HG03159 (cell line): ENCODE measurements around the gene QSOX1.

ENCODE experiments used
- ATAC-seq: cut with Tn5 transposase; IDR thresholded peaks from one replicate; pipeline ENCODE4 v1.9.1; 2021; ENCODE audit warnings: mild to moderate bottlenecking, moderate library complexity; ENCODE audit not compliant: unreplicated experiment

The QSOX1 gene

GRCh38 chr1:180232521-180233043 lies 77.9 kb downstream of the QSOX1 start:
- no peak for ATAC-seq

DNA sequence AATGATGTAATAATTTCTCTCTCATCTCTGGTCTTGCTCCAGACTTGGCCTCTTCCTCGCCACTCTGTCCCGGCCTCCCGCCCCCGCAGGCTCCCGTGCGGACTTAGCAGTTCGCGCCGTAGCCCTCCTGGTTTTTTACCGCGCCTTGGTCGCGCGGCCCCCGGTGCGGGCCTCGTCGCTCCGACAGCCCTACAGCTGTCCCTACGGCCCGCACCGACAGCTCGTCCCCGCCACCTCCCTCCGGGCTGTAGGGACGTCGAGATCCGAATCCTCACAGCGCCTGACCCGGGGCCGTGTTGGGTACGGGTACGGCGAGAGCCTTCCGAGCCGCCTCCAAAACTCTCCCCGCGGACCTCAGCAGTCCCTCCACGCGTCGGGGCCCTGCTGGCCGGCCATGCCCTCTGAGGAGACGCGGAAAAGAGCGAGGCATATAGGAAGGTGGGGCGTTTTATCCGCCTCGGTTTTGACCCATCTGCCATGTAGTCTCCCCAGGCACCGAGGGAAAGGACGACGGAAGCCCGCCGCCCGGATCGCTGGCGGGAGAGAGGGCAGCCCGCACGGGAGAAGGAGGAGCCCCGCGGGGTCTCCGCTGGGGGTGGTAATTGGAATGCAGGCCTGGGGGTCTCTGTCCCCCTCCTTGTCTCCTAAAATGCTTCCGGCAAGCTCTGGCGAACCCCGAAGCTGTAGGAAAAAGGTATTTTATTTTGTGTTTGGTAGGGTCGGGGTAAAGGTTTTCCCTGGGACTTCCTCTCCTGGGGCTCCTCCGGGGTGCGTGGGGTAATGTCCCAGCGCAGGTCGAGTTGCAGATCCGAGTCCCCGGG lies 78.7 kb downstream of the QSOX1 start:
- no peak for ATAC-seq

GRCh38 chr1:180234369-180235076 lies 79.9 kb downstream of the QSOX1 start:
- no peak for ATAC-seq

DNA sequence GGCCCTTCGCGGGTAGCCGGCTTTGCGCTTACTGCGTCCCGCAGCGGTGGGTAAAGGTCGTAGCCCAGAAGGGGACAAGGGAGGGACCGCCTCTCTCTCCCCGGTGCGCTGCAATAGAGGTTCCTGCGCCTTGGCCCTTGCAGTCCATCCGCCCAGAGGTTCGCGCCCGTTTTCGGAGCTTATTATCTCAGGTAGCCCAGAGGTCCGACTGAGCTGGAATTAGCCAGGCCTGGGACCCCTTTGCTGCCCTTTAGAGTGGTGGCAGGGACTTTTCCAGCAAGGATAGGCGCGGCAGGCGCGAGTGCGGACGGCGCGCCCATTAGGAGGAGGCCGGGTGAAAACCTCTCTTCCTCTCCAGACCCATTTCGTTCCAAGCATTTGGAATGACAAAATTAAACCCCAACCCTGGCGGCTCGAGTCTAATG lies 80.4 kb downstream of the QSOX1 start:
- no peak for ATAC-seq

DNA sequence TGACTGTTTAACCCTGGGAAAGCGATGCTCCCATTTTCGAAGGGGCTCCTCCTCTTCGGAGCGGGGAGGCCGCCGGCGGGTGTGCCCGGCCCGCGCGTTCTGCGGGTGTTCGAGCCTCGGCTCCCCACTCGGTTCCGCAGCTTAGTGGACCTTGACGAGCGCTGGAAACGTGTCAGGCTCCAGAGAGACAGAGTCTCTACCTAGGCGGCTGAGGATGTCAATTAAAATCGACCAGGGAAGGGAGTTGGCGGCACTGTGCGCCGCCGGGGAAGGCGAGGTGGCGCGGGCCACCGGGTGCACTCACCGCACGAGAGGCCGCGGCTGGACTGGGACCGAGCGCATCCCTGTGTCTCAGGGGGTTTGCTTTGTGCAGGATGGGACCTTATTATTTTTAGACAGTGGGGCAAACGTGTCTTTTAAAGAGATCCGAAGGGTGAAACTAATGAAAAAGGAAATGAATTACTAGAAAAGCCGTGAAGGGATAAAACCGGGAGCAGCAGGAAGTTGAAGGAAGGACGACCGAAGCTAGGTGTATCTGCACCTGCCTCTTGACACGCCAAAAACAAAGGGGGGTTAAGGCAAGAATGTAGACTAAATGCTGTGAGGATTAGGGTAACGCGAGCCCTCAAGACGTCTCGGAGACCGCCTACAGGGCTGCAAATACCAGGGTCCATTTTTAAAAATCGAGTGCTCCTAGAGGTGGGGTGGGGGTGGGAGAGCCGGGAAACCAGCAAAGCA lies 81.0 kb downstream of the QSOX1 start:
- ATAC-seq: no peak

GRCh38 chr1:180236698-180237509 lies 82.2 kb downstream of the QSOX1 start:
- no peak for ATAC-seq

DNA sequence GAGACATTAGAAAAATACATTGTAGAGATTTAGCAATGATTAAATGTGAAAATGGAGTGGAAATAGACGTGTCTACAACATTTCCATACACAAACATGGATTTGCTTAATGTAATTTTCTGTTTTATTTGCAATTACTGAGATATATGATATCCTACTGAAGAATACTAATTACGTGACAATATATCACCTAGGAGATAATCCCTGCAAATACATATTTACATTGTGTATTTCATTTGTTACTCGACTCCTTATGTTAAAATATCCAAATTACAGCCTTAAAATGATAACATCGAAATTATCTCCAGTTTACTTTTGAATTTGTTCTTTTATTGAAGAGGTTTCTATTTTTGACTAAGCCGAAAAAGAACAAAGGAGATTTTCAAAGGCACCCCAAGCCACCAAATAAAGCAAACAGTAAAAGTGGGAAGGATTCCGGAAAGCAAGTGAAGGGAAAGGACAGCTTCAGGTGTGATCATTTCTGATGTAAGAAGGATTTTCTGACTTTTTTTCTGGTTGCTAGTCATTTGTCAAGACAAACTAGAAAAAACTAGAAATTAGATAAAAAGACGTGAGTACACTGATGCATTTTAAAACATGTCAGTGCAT lies 83.3 kb downstream of the QSOX1 start:
- no peak for ATAC-seq

DNA sequence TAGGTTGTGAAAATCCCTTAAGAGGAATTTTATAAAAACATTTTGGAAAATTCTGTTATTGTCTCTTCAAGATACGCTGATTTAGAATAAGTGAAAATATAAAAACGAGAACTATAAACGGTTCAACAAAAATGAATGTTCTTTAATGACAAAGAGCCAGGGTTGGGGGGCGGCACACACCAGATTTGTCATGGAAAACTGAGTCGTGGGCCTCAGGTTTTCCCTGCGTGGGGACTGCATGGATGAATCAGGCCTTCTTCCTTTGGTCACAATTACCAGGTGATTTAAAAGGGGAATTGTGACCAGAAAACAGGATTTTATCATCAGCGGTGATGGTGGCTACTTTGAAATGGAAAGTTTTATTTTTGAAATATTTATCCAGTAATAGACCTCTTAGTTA lies 84.0 kb downstream of the QSOX1 start:
- no peak for ATAC-seq

- no peak for ATAC-seq
Observed at GRCh38 chr1:180239145-180240096, 84.8 kb downstream of the QSOX1 start.

- no peak for ATAC-seq
Observed at GRCh38 chr1:180241716-180242544, 87.3 kb downstream of the QSOX1 start.

- no peak for ATAC-seq
Observed at GRCh38 chr1:180243517-180244221, 89.0 kb downstream of the QSOX1 start.

DNA sequence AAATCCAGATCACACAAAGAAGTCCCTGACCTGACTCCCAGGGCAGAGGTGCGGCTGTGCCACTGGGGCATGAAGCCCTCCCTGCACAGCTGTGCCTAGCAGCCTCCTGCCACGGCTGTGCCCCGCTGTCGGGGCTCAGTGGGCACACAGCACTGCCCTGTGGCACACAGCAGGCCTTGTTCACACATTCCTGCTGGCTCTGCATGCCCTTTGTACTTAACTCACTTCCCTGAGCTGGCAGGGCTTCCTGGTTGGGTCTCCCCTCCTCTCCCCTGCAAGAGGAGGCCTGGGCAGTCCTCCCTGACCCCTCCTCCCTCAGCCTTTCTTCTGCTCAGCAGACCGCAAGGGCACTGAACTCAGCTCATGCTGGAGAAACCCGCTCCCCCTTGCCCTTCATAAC lies 90.2 kb downstream of the QSOX1 start:
- ATAC-seq: no peak

GRCh38 chr1:180246579-180246978 lies 91.9 kb downstream of the QSOX1 start:
- no peak for ATAC-seq

GRCh38 chr1:180247061-180247460 lies 92.4 kb downstream of the QSOX1 start:
- no peak for ATAC-seq

DNA sequence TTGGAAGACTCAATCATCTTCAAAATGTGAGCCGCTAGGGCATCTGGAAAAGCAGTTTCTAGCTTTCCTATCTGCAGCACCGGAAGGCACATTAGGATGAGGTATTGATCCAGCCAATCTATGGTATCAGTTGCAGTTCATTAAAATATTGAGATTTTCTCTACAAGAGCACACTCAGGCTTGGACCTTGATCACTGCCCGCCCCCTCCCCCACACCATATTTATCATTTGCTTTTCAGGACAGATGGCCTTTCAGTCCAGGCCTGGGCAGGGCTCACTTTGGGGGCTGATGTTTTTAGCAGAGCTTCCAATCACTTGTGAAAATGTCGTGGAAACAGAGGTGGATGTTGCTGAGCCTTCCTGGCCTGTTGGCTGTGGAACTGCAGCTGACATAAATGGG lies 92.9 kb downstream of the QSOX1 start:
- ATAC-seq: no peak

- ATAC-seq: no peak
Observed at GRCh38 chr1:180248176-180248575, 93.5 kb downstream of the QSOX1 start.
